Measurements from ENCODE around the gene MICALL2.

DNA sequence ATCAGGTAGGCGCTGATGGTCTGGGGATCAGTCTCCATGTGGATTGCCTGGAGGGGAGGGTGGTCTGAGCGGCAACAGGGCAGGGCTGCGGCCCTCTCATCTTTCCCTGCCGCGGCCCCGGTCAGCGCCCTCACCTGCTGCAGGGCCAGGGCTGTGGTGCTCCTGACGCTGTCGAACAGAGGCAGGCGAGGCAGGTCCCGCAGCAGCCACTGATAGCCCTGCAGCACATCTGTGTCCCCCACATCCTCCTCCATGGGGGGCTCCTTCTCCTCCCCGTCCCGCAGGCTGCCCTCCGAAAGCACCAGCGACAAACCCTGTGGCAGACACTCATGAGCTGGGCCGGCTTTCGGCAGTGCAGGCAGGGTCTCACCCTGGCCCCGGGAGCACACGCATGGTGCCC is 25.9 kb upstream of the MICALL2 start:
- TF ChIP-seq, protein P1, sequence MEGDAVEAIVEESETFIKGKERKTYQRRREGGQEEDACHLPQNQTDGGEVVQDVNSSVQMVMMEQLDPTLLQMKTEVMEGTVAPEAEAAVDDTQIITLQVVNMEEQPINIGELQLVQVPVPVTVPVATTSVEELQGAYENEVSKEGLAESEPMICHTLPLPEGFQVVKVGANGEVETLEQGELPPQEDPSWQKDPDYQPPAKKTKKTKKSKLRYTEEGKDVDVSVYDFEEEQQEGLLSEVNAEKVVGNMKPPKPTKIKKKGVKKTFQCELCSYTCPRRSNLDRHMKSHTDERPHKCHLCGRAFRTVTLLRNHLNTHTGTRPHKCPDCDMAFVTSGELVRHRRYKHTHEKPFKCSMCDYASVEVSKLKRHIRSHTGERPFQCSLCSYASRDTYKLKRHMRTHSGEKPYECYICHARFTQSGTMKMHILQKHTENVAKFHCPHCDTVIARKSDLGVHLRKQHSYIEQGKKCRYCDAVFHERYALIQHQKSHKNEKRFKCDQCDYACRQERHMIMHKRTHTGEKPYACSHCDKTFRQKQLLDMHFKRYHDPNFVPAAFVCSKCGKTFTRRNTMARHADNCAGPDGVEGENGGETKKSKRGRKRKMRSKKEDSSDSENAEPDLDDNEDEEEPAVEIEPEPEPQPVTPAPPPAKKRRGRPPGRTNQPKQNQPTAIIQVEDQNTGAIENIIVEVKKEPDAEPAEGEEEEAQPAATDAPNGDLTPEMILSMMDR (IDR thresholded peaks at IDR 0.05; ENCODE audit: low read depth, low read length, poor library complexity, severe bottlenecking): no peak
- no peak for TF ChIP-seq EZH2phosphoT487 (IDR thresholded peaks at IDR 0.05; ENCODE audit: borderline replicate concordance, low read length)
